ENCODE results near the gene TMEM175.

Gene TMEM175

DNA sequence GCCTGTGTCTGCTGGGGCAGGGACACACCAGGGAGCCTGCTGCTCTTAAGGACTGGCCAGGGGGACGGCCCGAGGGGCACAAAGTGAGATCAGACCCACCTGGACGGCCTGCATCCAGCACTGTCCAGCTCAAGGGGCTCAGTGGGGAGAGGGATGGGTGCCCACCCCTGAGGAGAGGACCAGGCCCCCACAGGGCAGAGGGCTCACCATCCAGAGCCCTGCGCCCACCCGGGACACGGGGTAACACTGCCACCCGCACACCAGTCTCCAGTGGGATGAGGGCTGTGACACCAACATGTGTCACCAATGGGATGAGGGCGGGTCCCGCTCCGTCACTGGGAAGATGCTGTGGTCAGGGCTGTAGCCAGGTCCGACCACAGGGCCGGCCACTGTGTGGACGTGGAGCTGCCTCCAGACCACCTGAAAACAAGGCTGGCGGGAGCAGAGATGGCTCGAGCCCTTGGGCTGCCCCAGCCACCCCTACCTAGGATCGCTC, 27.9 kb downstream of the TMEM175 start:
- TF ChIP-seq, protein P1, sequence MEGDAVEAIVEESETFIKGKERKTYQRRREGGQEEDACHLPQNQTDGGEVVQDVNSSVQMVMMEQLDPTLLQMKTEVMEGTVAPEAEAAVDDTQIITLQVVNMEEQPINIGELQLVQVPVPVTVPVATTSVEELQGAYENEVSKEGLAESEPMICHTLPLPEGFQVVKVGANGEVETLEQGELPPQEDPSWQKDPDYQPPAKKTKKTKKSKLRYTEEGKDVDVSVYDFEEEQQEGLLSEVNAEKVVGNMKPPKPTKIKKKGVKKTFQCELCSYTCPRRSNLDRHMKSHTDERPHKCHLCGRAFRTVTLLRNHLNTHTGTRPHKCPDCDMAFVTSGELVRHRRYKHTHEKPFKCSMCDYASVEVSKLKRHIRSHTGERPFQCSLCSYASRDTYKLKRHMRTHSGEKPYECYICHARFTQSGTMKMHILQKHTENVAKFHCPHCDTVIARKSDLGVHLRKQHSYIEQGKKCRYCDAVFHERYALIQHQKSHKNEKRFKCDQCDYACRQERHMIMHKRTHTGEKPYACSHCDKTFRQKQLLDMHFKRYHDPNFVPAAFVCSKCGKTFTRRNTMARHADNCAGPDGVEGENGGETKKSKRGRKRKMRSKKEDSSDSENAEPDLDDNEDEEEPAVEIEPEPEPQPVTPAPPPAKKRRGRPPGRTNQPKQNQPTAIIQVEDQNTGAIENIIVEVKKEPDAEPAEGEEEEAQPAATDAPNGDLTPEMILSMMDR (conservative IDR thresholded peaks at IDR 0.05; ENCODE audit: low read depth, low read length): no peak
- H3K4me3 ChIP-seq (ENCODE audit: low read length): no peak overlapping the region
- no peak for DNase-seq (ENCODE audit: low read depth)

DNA sequence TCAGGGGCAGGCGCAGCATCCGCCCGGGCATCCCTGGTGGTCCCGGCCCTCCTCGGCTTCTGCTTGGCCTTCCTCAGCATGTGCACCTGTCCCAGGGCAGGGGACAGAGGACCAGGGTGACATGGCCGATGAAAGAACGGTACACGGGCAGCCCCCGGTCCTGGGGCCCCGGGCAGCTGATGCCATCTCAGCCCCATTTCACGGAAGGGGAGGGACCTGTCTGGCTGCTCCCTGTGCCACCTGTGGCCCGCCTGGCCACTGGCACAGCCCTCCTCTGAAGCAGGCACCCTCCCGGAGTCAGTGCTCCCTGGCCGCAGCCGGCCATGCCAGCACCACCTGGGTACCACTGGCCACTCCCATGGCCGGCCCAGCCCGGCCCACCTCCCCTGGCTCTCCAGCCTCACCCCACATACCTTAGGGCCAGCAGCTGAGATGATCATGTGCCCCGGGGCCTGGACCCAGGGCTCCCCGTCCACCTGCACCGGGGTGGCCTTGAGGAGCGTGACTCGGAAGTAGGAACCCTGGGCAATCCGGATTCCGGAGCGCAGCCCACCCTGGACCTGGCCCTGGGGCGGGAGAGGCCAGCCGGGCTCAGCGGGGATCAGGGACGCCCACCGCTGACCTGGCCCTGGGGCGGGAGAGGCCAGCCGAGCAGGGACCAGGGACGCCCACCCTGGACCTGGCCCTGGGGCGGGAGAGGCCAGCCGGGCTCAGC, 28.5 kb downstream of the TMEM175 start:
- H3K4me3 ChIP-seq (ENCODE audit: low read length): no peak overlapping the region
- no peak for DNase-seq (ENCODE audit: low read depth)
- TF ChIP-seq, protein P1 (conservative IDR thresholded peaks at IDR 0.05; ENCODE audit: low read depth, low read length): no peak

DNA sequence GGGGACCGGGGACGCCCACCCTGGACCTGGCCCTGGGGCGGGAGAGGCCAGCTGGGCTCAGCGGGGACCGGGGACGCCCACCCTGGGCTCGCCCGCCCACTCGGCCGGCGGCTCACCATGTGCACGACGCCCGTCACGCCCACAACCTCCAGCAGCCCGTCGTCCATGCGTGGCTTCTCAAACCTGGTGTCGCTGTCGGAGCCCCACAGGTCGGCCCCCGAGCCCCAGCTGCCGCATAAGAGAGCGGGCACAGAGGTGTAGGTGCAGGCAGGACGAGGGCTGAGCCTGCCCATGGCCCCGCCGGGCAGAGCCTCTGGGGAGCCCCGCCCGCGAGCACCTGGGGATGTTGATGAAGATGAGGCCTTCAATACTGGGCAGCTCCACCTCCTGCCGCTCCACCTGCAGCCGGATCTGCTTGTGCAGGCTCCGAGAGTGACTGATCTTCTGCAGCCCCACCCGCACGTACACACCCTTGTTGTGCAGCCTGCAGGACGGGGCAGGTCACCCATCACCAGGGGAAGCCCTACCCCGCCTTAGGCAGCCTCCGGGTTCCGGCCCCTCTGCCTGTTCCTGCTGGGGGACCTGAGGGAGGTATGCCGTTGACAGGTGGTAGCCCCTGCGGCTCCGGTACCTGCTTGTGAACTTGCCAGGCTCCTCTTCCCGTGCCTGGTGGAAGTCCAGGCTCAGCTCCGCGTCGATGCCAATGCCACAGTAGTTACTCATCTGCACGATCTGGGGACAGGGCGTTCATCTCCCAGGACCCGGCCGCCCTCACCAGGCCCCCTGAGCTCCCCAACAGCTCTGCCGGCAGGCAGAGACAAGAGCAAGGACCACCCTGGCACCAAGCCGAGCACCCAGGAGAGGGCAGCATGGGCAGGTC, 29.3 kb downstream of the TMEM175 start:
- TF ChIP-seq, protein P1 (conservative IDR thresholded peaks at IDR 0.05; ENCODE audit: low read depth, low read length): no peak
- DNase-seq (ENCODE audit: low read depth): no peak
- no peak overlapping the region for H3K4me3 ChIP-seq (ENCODE audit: low read length)

DNA sequence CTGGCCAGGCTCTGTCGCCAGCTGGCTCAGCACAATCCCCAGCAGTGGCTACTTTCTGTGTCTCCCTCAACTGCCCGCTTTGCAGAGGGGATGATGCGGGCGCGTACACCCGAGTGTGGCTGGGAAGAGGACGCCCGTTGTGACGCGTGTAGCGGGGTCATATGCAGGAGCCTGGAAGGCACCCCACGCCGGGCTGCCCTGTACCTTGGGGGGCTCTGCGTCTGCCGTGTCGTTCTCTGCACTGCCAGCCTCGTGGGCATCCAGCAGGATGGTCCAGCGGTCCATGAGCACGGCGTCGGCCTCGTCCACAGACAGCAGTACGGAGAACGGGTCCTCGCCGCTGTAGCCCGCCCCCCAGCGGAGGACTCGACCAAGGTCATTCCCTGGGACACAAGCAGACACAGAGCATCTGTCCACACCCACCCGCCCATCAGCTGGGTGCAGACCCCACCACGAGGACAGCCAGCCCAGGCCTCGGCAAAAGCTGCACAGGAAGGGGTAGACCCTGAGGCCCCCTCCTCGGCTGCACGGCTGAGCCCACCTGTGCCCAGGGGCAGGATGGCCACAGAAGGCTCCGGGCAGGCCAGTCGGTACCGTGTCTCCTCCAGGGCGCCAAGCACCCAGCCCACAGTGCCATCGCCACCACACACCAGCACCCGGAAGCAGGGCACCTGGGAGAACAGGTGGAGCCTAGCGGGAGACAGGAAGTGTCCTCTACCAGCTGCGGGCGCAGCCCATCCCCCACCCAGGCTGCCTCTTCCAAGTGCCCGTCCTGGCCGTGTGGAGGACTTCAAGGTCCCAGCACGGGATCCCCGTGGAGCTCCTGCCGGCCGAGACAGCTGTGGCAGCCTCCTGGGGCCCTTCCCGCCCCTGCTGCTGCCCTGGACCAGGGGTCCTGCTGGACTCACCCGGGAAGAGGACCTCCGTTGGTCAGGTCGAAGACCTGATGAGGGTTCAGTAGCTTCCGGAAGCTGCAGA, 30.3 kb downstream of the TMEM175 start:
- no peak for DNase-seq (ENCODE audit: low read depth)
- TF ChIP-seq, protein P1 (conservative IDR thresholded peaks at IDR 0.05; ENCODE audit: low read depth, low read length): no peak
- no peak overlapping the region for H3K4me3 ChIP-seq (ENCODE audit: low read length)

DNA sequence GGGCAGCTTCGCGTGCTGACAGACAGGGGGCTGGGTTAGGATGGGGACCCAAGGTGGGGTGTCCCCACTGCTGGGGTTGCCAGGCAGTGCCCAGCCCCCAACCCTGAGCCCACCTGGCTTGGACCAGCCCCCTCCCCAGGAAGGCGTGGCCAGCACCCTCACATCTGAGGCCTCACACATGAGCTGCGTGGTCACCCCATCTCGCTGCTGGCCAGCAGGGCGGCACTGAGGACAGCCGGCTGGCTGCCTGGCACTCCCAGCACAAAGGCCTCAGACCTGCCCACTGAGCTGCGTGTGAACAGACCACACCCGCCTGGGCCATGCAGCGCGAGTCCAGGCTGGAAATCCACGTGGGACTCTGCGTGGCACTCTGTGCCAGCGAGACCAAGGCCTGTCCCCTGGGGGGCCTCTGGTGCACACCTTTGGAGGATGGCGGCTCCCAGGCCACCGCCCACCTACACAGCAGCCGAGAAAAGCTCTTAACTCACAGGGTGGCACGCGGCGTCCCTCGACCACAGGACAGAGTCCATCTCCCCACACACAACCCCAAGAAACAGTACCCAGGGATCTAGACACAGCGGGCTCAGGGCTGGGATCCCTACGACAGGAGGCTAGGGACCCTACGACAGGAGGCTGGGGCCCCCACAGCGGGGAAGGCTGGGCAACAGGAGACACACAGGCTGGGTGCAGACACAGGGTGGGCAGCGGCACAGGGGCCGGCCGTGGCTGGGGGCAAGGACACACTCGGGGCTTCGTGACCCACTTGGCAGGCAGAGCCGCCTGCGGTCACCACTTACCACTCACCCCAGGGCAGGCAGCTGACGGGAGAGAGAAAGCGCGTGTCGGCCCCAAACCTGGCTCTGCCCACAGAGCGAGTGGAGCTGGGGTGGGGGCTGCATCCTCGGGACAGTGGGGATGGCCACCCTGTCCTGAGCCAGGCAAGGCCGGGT, 31.3 kb downstream of the TMEM175 start:
- no peak overlapping the region for H3K4me3 ChIP-seq (ENCODE audit: low read length)
- TF ChIP-seq, protein P1 (conservative IDR thresholded peaks at IDR 0.05; ENCODE audit: low read depth, low read length): no peak
- DNase-seq (ENCODE audit: low read depth): no peak
